HCT116 (cell line): ENCODE measurements around the gene MLEC. TPM values are rescaled to one million over a fixed set of nuclear protein-coding genes. Genes with fewer than 3 reads are reported as not detected.

ENCODE experiments used
- ATAC-seq: fragments of 200-7000 bp; cut with Tn5 transposase; 2 replicates; pipeline ENCODE4 v1.9.1; 2020; ENCODE audit warnings: mild to moderate bottlenecking, moderate library complexity
- BruUV-seq: library from RNA; stranded (reverse); fragments of 400-500 nt; replicated peaks from 2 replicates; lab custom pipeline; 2021; lab: Mats Ljungman, UMichigan
- CTCF ChIA-PET: fragments of 300-600 bp; sonication (Branson Sonifier 250); formaldehyde crosslinking; loops from one replicate; lab custom pipeline; 2021; ENCODE audit warnings: antibody characterized with exemption; lab: Charles Lee
- POLR2A ChIA-PET: fragments of 300-600, 350-600 bp; sonication (Branson Sonifier 250); formaldehyde crosslinking; loops from one replicate; lab custom pipeline; 2021; ENCODE audit warnings: antibody characterized with exemption; lab: Charles Lee
- RAD21 ChIA-PET, 2 experiments: fragments of 300-600 bp; sonication (Branson Sonifier 250); formaldehyde crosslinking; loops; one replicate each; lab custom pipeline; 2023; ENCODE audit warnings: low total read pairs in 2 of 2; ENCODE audit not compliant: uncharacterized antibody in 2 of 2, unreplicated experiment in 2 of 2, low non-redundant PET in 1 of 2; lab: Charles Lee
- DNase-seq: peaks from one replicate; pipeline ENCODE4 v3.0.0-alpha.2; 2010; ENCODE audit warnings: low read depth, low spot score
- H2AFZ ChIP-seq: fragments of 200-600 bp; shearing (Covaris generic), sonication (generic); 2 replicates; pipeline ENCODE4 v1.6.1; 2017; ENCODE audit warnings: low read depth, mixed run types, mixed read lengths, antibody characterized with exemption, low read length; ENCODE audit not compliant: poor library complexity, severe bottlenecking
- H3K27ac ChIP-seq: 2 replicates; pipeline ENCODE4 v1.5.1; 2012; ENCODE audit warnings: low read depth, low read length
- H3K27me3 ChIP-seq: fragments of 200-600 bp; sonication (generic); 2 replicates; pipeline ENCODE4 v1.6.1; 2016; ENCODE audit warnings: mixed run types, low read length, mixed read lengths; ENCODE audit not compliant: insufficient read depth
- H3K36me3 ChIP-seq, 2 experiments: fragments of 200-500 bp in 1 of 2; fragments of 200-600 bp in 1 of 2; sonication (Bioruptor generic) in 1 of 2; sonication (generic) in 1 of 2; 2 replicates each; pipeline versions ENCODE4 v1.5.1 to v1.6.1; 2014 to 2016; ENCODE audit warnings: low read length in 2 of 2, inconsistent platforms in 1 of 2, mixed read lengths in 1 of 2, mixed run types in 1 of 2; ENCODE audit not compliant: insufficient read depth in 2 of 2, control insufficient read depth in 1 of 2
- H3K4me1 ChIP-seq, 2 experiments: fragments of 200-600 bp in 1 of 2; sonication (generic) in 1 of 2; 2 replicates each; pipeline versions ENCODE4 v1.5.1 to v1.6.1; 2012 to 2017; ENCODE audit warnings: low read length in 2 of 2, inconsistent platforms in 1 of 2, mild to moderate bottlenecking in 1 of 2, mixed read lengths in 1 of 2, mixed run types in 1 of 2, moderate library complexity in 1 of 2; ENCODE audit not compliant: insufficient read depth in 2 of 2, control insufficient read depth in 1 of 2
- H3K4me2 ChIP-seq: fragments of 200-600 bp; sonication (generic); 2 replicates; pipeline ENCODE4 v1.6.1; 2017; ENCODE audit warnings: mixed run types, low read length, mixed read lengths
- H3K4me3 ChIP-seq, 2 experiments: fragments of 200-600 bp in 1 of 2; sonication (generic) in 1 of 2; replicated peaks in 1 of 2; 2 replicates each; pipeline ENCODE4 v1.5.1; 2011 to 2016; ENCODE audit warnings: low read length in 2 of 2, control low read depth in 1 of 2, low read depth in 1 of 2, mild to moderate bottlenecking in 1 of 2, mixed read lengths in 1 of 2, mixed run types in 1 of 2
- H3K79me2 ChIP-seq: fragments of 200-600 bp; sonication (generic); 2 replicates; pipeline ENCODE4 v1.6.1; 2017; ENCODE audit warnings: mild to moderate bottlenecking, mixed run types, low read length, moderate library complexity, mixed read lengths; ENCODE audit not compliant: insufficient read depth
- H3K9ac ChIP-seq: fragments of 200-600 bp; sonication (generic); 2 replicates; pipeline ENCODE4 v1.6.1; 2016; ENCODE audit warnings: low read length, mixed read lengths
- H3K9me2 ChIP-seq: fragments of 200-600 bp; sonication (generic), shearing (Covaris generic); 2 replicates; pipeline ENCODE4 v1.6.1; 2017; ENCODE audit warnings: mixed run types, mild to moderate bottlenecking, moderate library complexity; ENCODE audit not compliant: insufficient read depth
- H3K9me3 ChIP-seq, 2 experiments: fragments of 200-500 bp in 1 of 2; fragments of 200-600 bp in 1 of 2; sonication (Bioruptor generic) in 1 of 2; sonication (generic) in 1 of 2; 2 replicates each; pipeline ENCODE4 v1.6.1; 2014 to 2017; ENCODE audit warnings: low read length in 2 of 2, mixed read lengths in 2 of 2, inconsistent platforms in 1 of 2, low read depth in 1 of 2, mild to moderate bottlenecking in 1 of 2, mixed run types in 1 of 2, moderate library complexity in 1 of 2; ENCODE audit not compliant: control insufficient read depth in 1 of 2, insufficient read depth in 1 of 2
- H4K20me1 ChIP-seq: fragments of 200-600 bp; sonication (generic), shearing (Covaris generic); 2 replicates; pipeline ENCODE4 v1.6.1; 2017; ENCODE audit warnings: mixed run types, mild to moderate bottlenecking, moderate library complexity; ENCODE audit not compliant: insufficient read depth
- ATF3 ChIP-seq: IDR thresholded peaks from 2 replicates; pipeline ENCODE4 v1.6.1; 2012
- CBX3 ChIP-seq: IDR thresholded peaks from 2 replicates; pipeline ENCODE4 v1.6.1; 2012; ENCODE audit warnings: low read depth
- CTCF ChIP-seq, 3 experiments: fragments of 200-600 bp in 1 of 3; sonication (generic) in 1 of 3; IDR thresholded peaks in 2 of 3; conservative IDR thresholded peaks in 1 of 3; 2 replicates each; pipeline ENCODE4 v1.5.1; 2012 to 2017; ENCODE audit warnings: low read depth in 2 of 3, low read length in 2 of 3, antibody characterized with exemption in 1 of 3, borderline replicate concordance in 1 of 3, control low read depth in 1 of 3, mild to moderate bottlenecking in 1 of 3, mixed read lengths in 1 of 3, mixed run types in 1 of 3, moderate library complexity in 1 of 3; ENCODE audit not compliant: insufficient read depth in 1 of 3
- EGR1 ChIP-seq: IDR thresholded peaks from 2 replicates; pipeline ENCODE4 v1.6.1; 2012; ENCODE audit warnings: low read depth
- ELF1 ChIP-seq: IDR thresholded peaks from 2 replicates; pipeline ENCODE4 v1.6.1; 2012; ENCODE audit warnings: low read depth, borderline replicate concordance
- EZH2phosphoT487 ChIP-seq: fragments of 200-600 bp; IDR thresholded peaks from 2 replicates; pipeline ENCODE4 v1.6.1; 2018; ENCODE audit warnings: antibody characterized with exemption, borderline replicate concordance
- POLR2A ChIP-seq: IDR thresholded peaks from 2 replicates; pipeline ENCODE4 v1.7.0; 2011; ENCODE audit warnings: borderline replicate concordance; ENCODE audit not compliant: insufficient read depth, insufficient read length; ENCODE audit errors: extremely low read depth
- SP1 ChIP-seq: IDR thresholded peaks from 2 replicates; pipeline ENCODE4 v1.6.1; 2012; ENCODE audit warnings: low read depth
- TCF7L2 ChIP-seq: IDR thresholded peaks from 2 replicates; pipeline ENCODE4 v1.7.0; 2011; ENCODE audit warnings: borderline replicate concordance, inconsistent platforms; ENCODE audit not compliant: insufficient read depth, insufficient read length; ENCODE audit errors: extremely low read depth
- ZBTB33 ChIP-seq: IDR thresholded peaks from 2 replicates; pipeline ENCODE4 v1.6.1; 2011; ENCODE audit warnings: mild to moderate bottlenecking, low read length, moderate library complexity; ENCODE audit not compliant: insufficient replicate concordance; ENCODE audit errors: extremely low read depth
- ZFX ChIP-seq: fragments of 450-650 bp; IDR thresholded peaks from 2 replicates; pipeline ENCODE4 v1.6.1; 2017
- intact Hi-C: fragments of 100-400 bp; cut with micrococcal nuclease; formaldehyde crosslinking; loops from 2 replicates; pipeline ENCODE4 v1.10.0; 2022
- total RNA-seq: library from RNA; stranded (reverse); gene quantifications from one replicate; pipeline ENCODE4 v1.2.1, GENCODE V29; 2021; ENCODE audit not compliant: unreplicated experiment

The MLEC gene
- total RNA-seq, 1 experiment from 2014 or later: 152 TPM

GRCh38 chr12:120670667-120671066 lies 16.3 kb upstream of the MLEC start:
- no peak overlapping the region; the same call in 1 of the 2 replicates for H3K9ac ChIP-seq
- peak; percentile 43 for ATAC-seq
- intact Hi-C loops: no loop called here
- POLR2A ChIA-PET: interaction anchor here (1.2 to 1.4 kb wide), 2 partner anchors 8 to 17 kb away, joined by 3 to 4 read pairs; no protein-coding TSS in a partner anchor
- H3K4me2 ChIP-seq: peak overlapping the region; percentile 40
- H3K4me3 ChIP-seq: no peak overlapping the region
- H3K27me3 ChIP-seq: no peaks in the 10 kb centered on the region
- H3K27ac ChIP-seq: no peak overlapping the region
- CTCF ChIA-PET: interaction anchor here (1.2 kb wide), 1 partner anchor 22 kb away, joined by 3 read pairs; no protein-coding TSS in a partner anchor
- H4K20me1 ChIP-seq: no peaks in the 10 kb centered on the region
- H2AFZ ChIP-seq: no peak overlapping the region
- H3K79me2 ChIP-seq: no peaks in the 10 kb centered on the region
- RAD21 ChIA-PET: no interaction called here
- no peak for DNase-seq
- H3K9me2 ChIP-seq: no peaks in the 10 kb centered on the region
- no peaks in the 10 kb centered on the region for H3K9me3 ChIP-seq
- no peaks in the 10 kb centered on the region for H3K36me3 ChIP-seq
- H3K4me1 ChIP-seq: peaks cover 3 to 25% of the 10 kb centered on the region in 2 experiments; a peak in 3 of 4 replicates
- no TSS peak for BruUV-seq
- TF ChIP-seq SP1 (0 out of 2 replicates have a peak, but pooled peaks have one; percentile 7), ZBTB33 (no peak), CBX3 (peak; percentile 46; the same call in 1 of the 2 replicates)

- H3K9me3 ChIP-seq: no peaks in the 10 kb centered on the region
- H3K27ac ChIP-seq: no peak overlapping the region
- peaks cover 2 to 39% of the 10 kb centered on the region in 2 experiments; a peak in 3 of 4 replicates for H3K4me1 ChIP-seq
- BruUV-seq: no TSS peak
- intact Hi-C loops: no loop called here
- no peaks in the 10 kb centered on the region for H4K20me1 ChIP-seq
- CTCF ChIA-PET: interaction anchor here (0.6 to 1.0 kb wide), 2 partner anchors 25 to 348 kb away, joined by 3 read pairs; no protein-coding TSS in a partner anchor
- RAD21 ChIA-PET: no interaction called here
- no peak overlapping the region for H3K9ac ChIP-seq
- no peaks in the 10 kb centered on the region for H3K79me2 ChIP-seq
- no peak overlapping the region for H2AFZ ChIP-seq
- DNase-seq: no peak
- no peak overlapping the region for H3K4me3 ChIP-seq
- no peak overlapping the region for H3K4me2 ChIP-seq
- POLR2A ChIA-PET: no interaction called here
- H3K27me3 ChIP-seq: no peaks in the 10 kb centered on the region
- H3K36me3 ChIP-seq: no peaks in the 10 kb centered on the region
- ATAC-seq: no peak
- H3K9me2 ChIP-seq: no peaks in the 10 kb centered on the region
- TF ChIP-seq TCF7L2: no peak
- no peak for TF ChIP-seq SP1
- TF ChIP-seq ELF1: no peak
- TF ChIP-seq CBX3: no peak
- TF ChIP-seq CTCF (IDR thresholded peaks at IDR 0.05 in 2 of 3, conservative IDR thresholded peaks at IDR 0.05 in 1 of 3; ENCODE audit: borderline replicate concordance in 1 of 3, insufficient read depth in 1 of 3, low read depth in 2 of 3, low read length in 2 of 3): no peak
- TF ChIP-seq ZFX: no peak
- no peak for TF ChIP-seq EZH2phosphoT487
- no peak for TF ChIP-seq EGR1
- no peak for TF ChIP-seq ATF3
- no peak for TF ChIP-seq POLR2A
These were observed 12.8 kb upstream of the MLEC start for GRCh38 chr12:120674097-120674636.
